Tracheal epithelial cell (primary cell): Measurements from ENCODE around the gene CHMP1B. TPM values are rescaled to one million over a fixed set of nuclear protein-coding genes. Genes with fewer than 3 reads are reported as not detected.

Experiments used
- total RNA-seq: library from RNA; depleted of rRNA; stranded (reverse); fragments of >200 nt; gene quantifications from 2 replicates; pipeline ENCODE4 v1.2.1, GENCODE V29; 2014

The CHMP1B gene
- 95.3 and 100 TPM in 2 replicates for total RNA-seq

GRCh38 chr18:11851146-11851805 lies at the start of gene CHMP1B:
Gene CHMP1B (plus strand): TSS chr18:11851413. CDS start chr18:11851512, 99 bp downstream.

Other genes with a start within 250 kb of the CHMP1B start
- not detected in 2 replicates for gene SLC35G4, start 241.8 kb upstream of the CHMP1B start, total RNA-seq
- 17.1 and 32.4 TPM in 2 replicates for gene GNAL, start 162.1 kb upstream of the CHMP1B start, total RNA-seq
- 27.2 and 30.5 TPM in 2 replicates for gene MPPE1, start 56.9 kb downstream of the CHMP1B start, total RNA-seq
- 44.3 and 124 TPM in 2 replicates for gene IMPA2, start 130.1 kb downstream of the CHMP1B start, total RNA-seq
- 0.21 TPM in 1 of 2 replicates, not detected in the other for gene ANKRD62, start 242.4 kb downstream of the CHMP1B start, total RNA-seq